ENCODE measurements around the gene COX7A2L.

The COX7A2L gene

DNA sequence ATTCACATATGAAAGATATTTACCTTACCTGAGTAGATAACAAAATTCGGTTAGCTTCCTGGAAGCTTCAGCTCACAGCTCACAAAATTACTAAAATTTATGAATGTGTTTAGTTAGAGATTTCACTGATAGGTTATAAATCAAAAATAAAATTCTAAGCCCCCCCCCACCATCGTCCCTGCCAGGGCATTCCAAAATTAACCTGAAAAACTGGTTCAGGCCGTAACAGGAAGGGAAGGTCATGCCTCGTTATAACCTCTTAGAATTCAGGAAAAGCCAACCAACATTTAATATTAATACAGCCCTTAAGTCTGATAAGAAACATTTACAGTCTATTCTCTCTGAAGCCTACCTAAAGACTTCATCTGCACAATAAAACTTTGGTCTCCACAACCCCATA lies 48.9 kb downstream of the COX7A2L start:
- TF ChIP-seq CTCF (IDR thresholded peaks at IDR 0.05; ENCODE audit: low read depth, low read length, missing control alignments): no peak
- H3K4me3 ChIP-seq (ENCODE audit: low read depth, low read length): no peak overlapping the region
- in situ Hi-C loops (cut with HindIII; ENCODE audit: low sequenced_read_pairs): no loop called here
- no peak for DNase-seq (ENCODE audit: low read depth)

GRCh38 chr2:42310007-42310515 lies 51.0 kb downstream of the COX7A2L start:
- TF ChIP-seq CTCF (IDR thresholded peaks at IDR 0.05; ENCODE audit: low read depth, low read length, missing control alignments): no peak
- H3K4me3 ChIP-seq (ENCODE audit: low read depth, low read length): no peak overlapping the region
- no peak for DNase-seq (ENCODE audit: low read depth)
- in situ Hi-C loops (cut with HindIII; ENCODE audit: low sequenced_read_pairs): no loop called here

DNA sequence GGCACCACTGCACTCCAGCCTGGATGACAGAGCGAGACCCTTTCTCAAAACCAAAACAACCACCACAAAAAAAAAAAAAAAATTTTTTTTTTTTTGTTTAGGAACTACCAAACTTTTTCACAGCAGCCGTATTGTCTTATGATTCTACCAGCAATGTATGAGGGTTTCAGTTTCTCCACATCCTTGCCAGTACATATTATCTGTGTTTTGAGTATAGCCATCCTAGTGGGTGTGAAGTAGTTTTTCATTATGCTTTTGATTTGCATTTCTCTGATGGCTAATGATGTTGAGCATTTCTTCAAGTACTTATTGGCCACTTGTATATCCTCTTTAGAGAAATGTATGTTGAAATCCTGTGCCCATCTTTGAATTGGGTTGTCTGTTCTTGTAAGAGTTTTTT lies 51.7 kb downstream of the COX7A2L start:
- no peak overlapping the region for H3K4me3 ChIP-seq (ENCODE audit: low read depth, low read length)
- TF ChIP-seq CTCF (IDR thresholded peaks at IDR 0.05; ENCODE audit: low read depth, low read length, missing control alignments): no peak
- no peak for DNase-seq (ENCODE audit: low read depth)
- in situ Hi-C loops (cut with HindIII; ENCODE audit: low sequenced_read_pairs): no loop called here

DNA sequence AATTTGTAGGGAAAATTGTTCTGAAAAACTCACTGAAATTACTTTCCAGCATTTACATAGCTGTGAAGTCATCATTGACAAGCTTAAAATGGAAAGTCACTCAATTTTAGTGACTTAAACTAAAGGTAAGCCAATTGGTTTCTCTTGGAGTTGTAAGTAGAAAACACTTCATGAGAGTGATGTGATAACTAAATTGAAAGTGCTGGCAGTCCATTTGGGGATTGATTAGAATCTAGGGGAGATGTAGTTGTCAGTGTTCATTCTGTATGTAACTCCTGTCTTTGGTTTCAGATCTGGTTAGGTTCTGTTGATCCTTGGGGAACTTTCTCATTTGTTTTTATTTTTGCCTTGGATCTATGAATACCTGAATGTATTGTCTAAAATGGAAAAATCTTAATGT lies 53.8 kb downstream of the COX7A2L start:
- in situ Hi-C loops (cut with HindIII; ENCODE audit: low sequenced_read_pairs): no loop called here
- TF ChIP-seq CTCF (IDR thresholded peaks at IDR 0.05; ENCODE audit: low read depth, low read length, missing control alignments): no peak
- DNase-seq (ENCODE audit: low read depth): no peak
- H3K4me3 ChIP-seq (ENCODE audit: low read depth, low read length): no peak overlapping the region

GRCh38 chr2:42304059-42304713 lies 56.8 kb downstream of the COX7A2L start:
- in situ Hi-C loops (cut with HindIII; ENCODE audit: low sequenced_read_pairs): no loop called here
- no peak for TF ChIP-seq CTCF (IDR thresholded peaks at IDR 0.05; ENCODE audit: low read depth, low read length, missing control alignments)
- no peak for DNase-seq (ENCODE audit: low read depth)
- no peak overlapping the region for H3K4me3 ChIP-seq (ENCODE audit: low read depth, low read length)

DNA sequence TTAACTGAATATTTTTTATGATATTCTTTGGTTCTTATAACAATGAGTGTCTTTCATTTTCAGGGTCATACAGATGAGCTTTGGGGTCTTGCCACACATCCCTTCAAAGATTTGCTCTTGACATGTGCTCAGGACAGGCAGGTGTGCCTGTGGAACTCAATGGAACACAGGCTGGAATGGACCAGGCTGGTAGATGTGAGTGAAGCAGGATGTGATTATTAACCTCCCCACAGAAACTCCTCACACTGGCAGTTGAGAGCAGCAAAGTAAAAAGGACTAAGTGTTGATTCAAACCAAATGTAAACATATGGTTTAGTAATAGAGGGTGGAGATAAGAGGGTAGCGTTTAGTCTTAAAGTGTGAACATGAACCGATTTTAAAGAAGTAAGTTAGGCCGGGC lies 57.8 kb downstream of the COX7A2L start:
- TF ChIP-seq CTCF (IDR thresholded peaks at IDR 0.05; ENCODE audit: low read depth, low read length, missing control alignments): no peak

More for the DNA sequence above, 57.8 kb downstream of the COX7A2L start:
- DNase-seq (ENCODE audit: low read depth): no peak
- in situ Hi-C loops (cut with HindIII; ENCODE audit: low sequenced_read_pairs): no loop called here
- H3K4me3 ChIP-seq (ENCODE audit: low read depth, low read length): no peak overlapping the region

Data from astrocyte of the cerebellum (primary cell).